ENCODE data around the gene SLAMF7.
"Not testable (repeated sequence)": the region's sequence is repeated elsewhere in the genome, so short reads cannot be mapped to it uniquely, and the experiment has no call there.

The SLAMF7 gene

GRCh38 chr1:160774886-160775719, 36.1 kb downstream of the SLAMF7 start:
- DNase-seq (ENCODE audit: low read depth in 2 of 2), result no peak

GRCh38 chr1:160776178-160776577, 37.1 kb downstream of the SLAMF7 start:
- no peak for DNase-seq (ENCODE audit: low read depth in 2 of 2)

GRCh38 chr1:160777486-160778089, 38.5 kb downstream of the SLAMF7 start:
- no peak for DNase-seq (ENCODE audit: low read depth in 2 of 2)

- no peak for DNase-seq (ENCODE audit: low read depth in 2 of 2)
Observed at GRCh38 chr1:160778976-160779375, 39.9 kb downstream of the SLAMF7 start.

- DNase-seq (ENCODE audit: low read depth in 2 of 2), result peak in 1 of 2 donors; percentile 34
Observed at GRCh38 chr1:160779626-160780397, 40.8 kb downstream of the SLAMF7 start.

- DNase-seq (ENCODE audit: low read depth in 2 of 2), result no peak
Observed at GRCh38 chr1:160780398-160780755, 41.3 kb downstream of the SLAMF7 start.

- no peak for DNase-seq (ENCODE audit: low read depth in 2 of 2)
Observed at GRCh38 chr1:160781186-160781766, 42.2 kb downstream of the SLAMF7 start.

GRCh38 chr1:160781914-160782689, 43.1 kb downstream of the SLAMF7 start:
- DNase-seq (ENCODE audit: low read depth in 2 of 2), result no peak

GRCh38 chr1:160782988-160783765, 44.1 kb downstream of the SLAMF7 start:
- DNase-seq (ENCODE audit: low read depth in 2 of 2), result not testable (repeated sequence)

- DNase-seq (ENCODE audit: low read depth in 2 of 2), result no peak
Observed at GRCh38 chr1:160789051-160789701, 50.1 kb downstream of the SLAMF7 start.

- DNase-seq (ENCODE audit: low read depth in 2 of 2), result no peak
Observed at GRCh38 chr1:160789702-160790611, 50.9 kb downstream of the SLAMF7 start.

GRCh38 chr1:160794376-160794775, 55.3 kb downstream of the SLAMF7 start:
- no peak for DNase-seq (ENCODE audit: low read depth in 2 of 2)

- DNase-seq (ENCODE audit: low read depth in 2 of 2), result peak; percentile 31 to 54
Observed at GRCh38 chr1:160795951-160796383, 56.9 kb downstream of the SLAMF7 start, which contains the start of gene LY9. LY9 (plus strand) TSS chr1:160796174; CDS start chr1:160796188, 14 bp downstream.

- DNase-seq (ENCODE audit: low read depth in 2 of 2), result no peak
Observed at GRCh38 chr1:160797271-160797709, 58.2 kb downstream of the SLAMF7 start.

- DNase-seq (ENCODE audit: low read depth in 2 of 2), result peak in 1 of 2 donors; percentile 32
Observed at GRCh38 chr1:160797861-160798273, 58.8 kb downstream of the SLAMF7 start.

- no peak for DNase-seq (ENCODE audit: low read depth in 2 of 2)
Observed at GRCh38 chr1:160798439-160798838, 59.4 kb downstream of the SLAMF7 start.

- no peak for DNase-seq (ENCODE audit: low read depth in 2 of 2)
Observed at GRCh38 chr1:160799641-160800040, 60.6 kb downstream of the SLAMF7 start.

GRCh38 chr1:160800142-160800541, 61.1 kb downstream of the SLAMF7 start:
- no peak for DNase-seq (ENCODE audit: low read depth in 2 of 2)

Measured in stimulated activated CD8-positive, alpha-beta memory T cell treated with anti-CD3 and anti-CD28 coated beads, Interleukin-2, amount 100 ng/mL, for 48 hours (primary cell).